ENCODE data around the gene SALL2. TPM values are rescaled to one million over a fixed set of nuclear protein-coding genes. Genes with fewer than 3 reads are reported as not detected.

Gene SALL2
- total RNA-seq, 4 donors from 2014 or later: 1.4 to 5.0 (median 4.0) TPM

GRCh38 chr14:21494902-21495762 is 31.0 kb downstream of the SALL2 start:
- Histone ChIP-seq H3K36me3 (peaks cover 0 to 97% (median 0%) of the 10 kb centered on the region in 3 donors), H3K27me3 (no peaks in the 10 kb centered on the region), H3K4me1 (no peaks in the 10 kb centered on the region), H3K4me3 (no peak overlapping the region), H3K27ac (no peak overlapping the region), H3K9me3 (no peaks in the 10 kb centered on the region)
- DNase-seq: no peak
- TF ChIP-seq CTCF (IDR thresholded peaks at IDR 0.05) (no peak), POLR2A (IDR thresholded peaks at IDR 0.05) (no peak)

DNA sequence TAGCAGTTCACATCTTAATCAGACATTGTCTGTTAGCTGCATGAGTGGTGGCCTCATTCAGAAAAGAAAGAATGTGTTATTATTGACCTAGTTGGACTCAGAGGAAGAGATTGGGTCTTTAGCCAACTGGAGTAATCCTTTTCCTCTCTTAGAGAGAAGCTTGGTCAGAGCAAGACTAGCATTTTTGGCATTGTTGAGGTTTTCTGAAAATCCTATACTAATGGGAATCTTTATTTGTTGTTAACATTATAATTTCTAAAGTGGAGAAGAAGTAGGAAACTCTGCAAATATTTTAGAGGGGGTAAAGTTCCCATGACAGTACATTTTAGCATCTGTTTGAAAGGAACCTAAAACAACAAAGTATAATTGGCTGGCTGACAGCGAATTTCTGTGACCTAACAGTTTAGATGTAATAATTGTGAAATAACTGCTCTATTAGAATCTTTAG is 39.5 kb downstream of the SALL2 start:
- no peak for DNase-seq
- Histone ChIP-seq H3K27me3 (no peaks in the 10 kb centered on the region), H3K4me3 (no peak overlapping the region), H3K36me3 (peaks cover 0 to 54% (median 0%) of the 10 kb centered on the region in 3 donors), H3K4me1 (no peaks in the 10 kb centered on the region), H3K9me3 (no peaks in the 10 kb centered on the region), H3K27ac (no peak overlapping the region)
- TF ChIP-seq CTCF (IDR thresholded peaks at IDR 0.05): no peak
- no peak for TF ChIP-seq POLR2A (IDR thresholded peaks at IDR 0.05)

GRCh38 chr14:21476925-21477681 is 49.0 kb downstream of the SALL2 start, which contains the start of the genes RAB2B and TOX4:
Gene RAB2B, minus strand, starts transcription at chr14:21476959. Its CDS starts 87 bp downstream, at chr14:21476872.
Gene TOX4, plus strand, starts transcription at chr14:21477195. Its CDS starts 84 bp downstream, at chr14:21477279.
- Histone ChIP-seq H3K4me1 (peaks cover 0 to 14% (median 6%) of the 10 kb centered on the region in 4 donors), H3K27ac (peak within 1 kb of the TSS; percentile 82 to 91 (median 89)), H3K9me3 (no peaks in the 10 kb centered on the region), H3K36me3 (peaks cover 0 to 29% (median 0%) of the 10 kb centered on the region in 3 donors), H3K27me3 (no peaks in the 10 kb centered on the region), H3K4me3 (peak within 1 kb of the TSS; percentile 72 to 86 (median 78))
- TF ChIP-seq CTCF (IDR thresholded peaks at IDR 0.05) (peak; percentile 93 to 100 (median 99)), POLR2A (IDR thresholded peaks at IDR 0.05) (peak; percentile 67 to 79)
- DNase-seq: peak; percentile 94 to 98 (median 94)

- TF ChIP-seq CTCF (IDR thresholded peaks at IDR 0.05) (no peak), POLR2A (IDR thresholded peaks at IDR 0.05) (no peak)
- no peaks in the 10 kb centered on the region for H3K27me3 ChIP-seq
- H3K27ac ChIP-seq: peak overlapping the region; percentile 82 to 91 (median 89)
- H3K36me3 ChIP-seq: peaks cover 0 to 26% (median 0%) of the 10 kb centered on the region in 3 donors
- H3K4me3 ChIP-seq: peak overlapping the region; percentile 72 to 86 (median 78)
- no peaks in the 10 kb centered on the region for H3K9me3 ChIP-seq
- peak; percentile 90 to 95 (median 94) for DNase-seq
- H3K4me1 ChIP-seq: peaks cover 0 to 14% (median 6%) of the 10 kb centered on the region in 4 donors
Measured at GRCh38 chr14:21476523-21476924, 49.6 kb downstream of the SALL2 start.

DNA sequence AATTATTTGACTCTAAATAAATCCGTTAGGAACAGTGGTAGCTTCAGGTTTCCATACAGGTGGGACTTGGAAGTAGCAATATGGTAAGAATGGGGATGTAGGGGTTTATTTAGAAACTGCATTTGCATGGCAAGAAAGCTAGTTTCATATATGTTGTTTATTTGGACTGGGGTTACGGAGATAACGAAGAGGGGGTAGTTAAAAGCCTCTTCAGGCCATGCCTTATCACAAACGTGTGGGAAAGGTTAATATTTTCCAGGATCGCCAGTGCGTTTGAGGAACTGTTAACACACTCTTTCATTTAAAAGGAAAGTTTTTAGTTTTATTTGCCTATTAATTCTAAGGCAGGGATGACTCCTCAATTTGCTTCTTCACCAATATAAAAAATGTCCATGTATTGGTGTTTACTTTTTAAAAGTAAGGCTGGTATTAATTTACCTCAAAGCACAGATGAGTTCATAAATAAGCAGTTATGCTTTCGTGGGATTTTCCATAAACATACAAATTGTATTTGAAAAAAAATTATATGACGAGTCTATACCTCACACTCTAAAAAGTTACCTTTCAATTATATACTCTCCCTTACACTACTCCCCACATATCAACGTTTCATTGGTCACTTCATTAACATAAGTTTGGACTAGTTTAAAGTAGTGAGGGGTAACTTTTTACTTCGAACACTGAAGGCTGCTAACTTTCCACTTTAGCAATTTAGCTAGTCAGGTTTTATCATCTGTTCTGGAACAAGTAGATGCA is 50.2 kb downstream of the SALL2 start:
- TF ChIP-seq POLR2A (IDR thresholded peaks at IDR 0.05) (no peak), CTCF (IDR thresholded peaks at IDR 0.05) (peak in 1 of 6 experiments; percentile 1)
- no peaks in the 10 kb centered on the region for H3K27me3 ChIP-seq
- H3K4me3 ChIP-seq: peak overlapping the region; percentile 72 to 86 (median 78)
- H3K9me3 ChIP-seq: no peaks in the 10 kb centered on the region
- peaks cover 0 to 14% (median 6%) of the 10 kb centered on the region in 4 donors for H3K4me1 ChIP-seq
- H3K36me3 ChIP-seq: peaks cover 0 to 20% (median 0%) of the 10 kb centered on the region in 3 donors
- H3K27ac ChIP-seq: peak overlapping the region; percentile 82 to 91 (median 89)
- DNase-seq: no peak

Data from Peyer's patch (tissue), 4 donors.